Nephron (organoid): ENCODE data around the gene GLRX3.

Source experiments
- H3K27ac Mint-ChIP-seq, 3 experiments: 2 replicates each; pipeline ENCODE4 v1.8.0; 2020; ENCODE audit warnings: mixed read lengths in 3 of 3, mild to moderate bottlenecking in 2 of 3, moderate library complexity in 1 of 3
- H3K27me3 Mint-ChIP-seq: 2 replicates; pipeline ENCODE4 v1.8.0; 2021; ENCODE audit warnings: low read depth, mild to moderate bottlenecking, moderate library complexity, mixed read lengths
- H3K36me3 Mint-ChIP-seq: 2 replicates; pipeline ENCODE4 v1.8.0; 2020; ENCODE audit warnings: low read depth, mixed read lengths
- H3K4me1 Mint-ChIP-seq: 2 replicates; pipeline ENCODE4 v1.8.0; 2020; ENCODE audit warnings: mixed read lengths
- H3K4me3 Mint-ChIP-seq, 3 experiments: 2 replicates each; pipeline ENCODE4 v1.8.0; 2020; ENCODE audit warnings: mild to moderate bottlenecking in 3 of 3, mixed read lengths in 3 of 3, moderate library complexity in 2 of 3
- H3K9me3 Mint-ChIP-seq: 2 replicates; pipeline ENCODE4 v1.8.0; 2020; ENCODE audit warnings: mixed read lengths
- CTCF ChIP-seq, 3 experiments: fragments of 200-600 bp; sonication (generic); IDR thresholded peaks; one replicate each; pipeline ENCODE4 v1.5.0; 2021; ENCODE audit warnings: antibody characterized with exemption in 3 of 3; ENCODE audit not compliant: unreplicated experiment in 3 of 3

GLRX3 gene

GRCh38 chr10:130167707-130168106 is 31.5 kb downstream of the GLRX3 start:
- Mint-ChIP-seq H3K27ac (no peak overlapping the region), H3K4me1 (no peaks in the 10 kb centered on the region), H3K36me3 (peaks cover 61% of the 10 kb centered on the region), H3K27me3 (no peaks in the 10 kb centered on the region), H3K9me3 (no peaks in the 10 kb centered on the region), H3K4me3 (no peak overlapping the region)
- no peak for TF ChIP-seq CTCF (IDR thresholded peaks at IDR 0.05; ENCODE audit: unreplicated experiment in 3 of 3)

GRCh38 chr10:130169136-130169859 is 33.1 kb downstream of the GLRX3 start:
- Mint-ChIP-seq H3K4me3 (no peak overlapping the region), H3K27ac (no peak overlapping the region), H3K4me1 (no peaks in the 10 kb centered on the region), H3K27me3 (no peaks in the 10 kb centered on the region), H3K9me3 (no peaks in the 10 kb centered on the region), H3K36me3 (peaks cover 67% of the 10 kb centered on the region)
- TF ChIP-seq CTCF (IDR thresholded peaks at IDR 0.05; ENCODE audit: unreplicated experiment in 3 of 3) = no peak

- Mint-ChIP-seq H3K27me3 (no peaks in the 10 kb centered on the region), H3K36me3 (peaks cover 64% of the 10 kb centered on the region), H3K9me3 (no peaks in the 10 kb centered on the region), H3K4me3 (no peak overlapping the region), H3K4me1 (no peaks in the 10 kb centered on the region), H3K27ac (no peak overlapping the region)
- TF ChIP-seq CTCF (IDR thresholded peaks at IDR 0.05; ENCODE audit: unreplicated experiment in 3 of 3) = no peak
Measured at GRCh38 chr10:130171196-130171595, 35.0 kb downstream of the GLRX3 start.

GRCh38 chr10:130174328-130174727 is 38.1 kb downstream of the GLRX3 start:
- H3K36me3 Mint-ChIP-seq = peaks cover 52% of the 10 kb centered on the region
- no peaks in the 10 kb centered on the region for H3K4me1 Mint-ChIP-seq
- no peak overlapping the region for H3K4me3 Mint-ChIP-seq
- TF ChIP-seq CTCF (IDR thresholded peaks at IDR 0.05; ENCODE audit: unreplicated experiment in 3 of 3) = no peak
- peak overlapping the region in 1 of 3 experiments; percentile 28 for H3K27ac Mint-ChIP-seq
- H3K27me3 Mint-ChIP-seq = no peaks in the 10 kb centered on the region
- H3K9me3 Mint-ChIP-seq = no peaks in the 10 kb centered on the region

- H3K36me3 Mint-ChIP-seq = peaks cover 48% of the 10 kb centered on the region
- TF ChIP-seq CTCF (IDR thresholded peaks at IDR 0.05; ENCODE audit: unreplicated experiment in 3 of 3) = no peak
- H3K4me3 Mint-ChIP-seq = no peak overlapping the region
- no peaks in the 10 kb centered on the region for H3K27me3 Mint-ChIP-seq
- H3K27ac Mint-ChIP-seq = no peak overlapping the region
- H3K9me3 Mint-ChIP-seq = no peaks in the 10 kb centered on the region
- H3K4me1 Mint-ChIP-seq = peaks cover 3% of the 10 kb centered on the region
Measured at GRCh38 chr10:130175074-130175473, 38.9 kb downstream of the GLRX3 start.

- peaks cover 3% of the 10 kb centered on the region for H3K4me1 Mint-ChIP-seq
- TF ChIP-seq CTCF (IDR thresholded peaks at IDR 0.05; ENCODE audit: unreplicated experiment in 3 of 3) = no peak
- no peaks in the 10 kb centered on the region for H3K27me3 Mint-ChIP-seq
- H3K4me3 Mint-ChIP-seq = no peak overlapping the region
- no peak overlapping the region for H3K27ac Mint-ChIP-seq
- no peaks in the 10 kb centered on the region for H3K9me3 Mint-ChIP-seq
- peaks cover 57% of the 10 kb centered on the region for H3K36me3 Mint-ChIP-seq
Measured at GRCh38 chr10:130177250-130177649, 41.1 kb downstream of the GLRX3 start.
